ENCODE results near the gene PPP2R3A. TPM values are rescaled to one million over a fixed set of nuclear protein-coding genes. Genes with fewer than 3 reads are reported as not detected.

PPP2R3A gene
- total RNA-seq, 3 donors from 2014 or later (not counting 1 experiment from before 2014, with no cell fraction given), result 0.35 to 0.43 (median 0.40) TPM

GRCh38 chr3:136018876-136019275 is 53.3 kb downstream of the PPP2R3A start:
- no peak overlapping the region for H3K4me3 ChIP-seq (ENCODE audit: low read length)
- 89% methylated on average over 1 of the region's 1 CpG for WGBS (ENCODE audit: insufficient coverage)
- Mint-ChIP-seq H3K27ac (no peak overlapping the region), H3K9me3 (peaks cover 0 to 5% of the 10 kb centered on the region in 2 donors), H3K4me1 (no peaks in the 10 kb centered on the region), H3K4me3 (no peak overlapping the region), H3K36me3 (no peaks in the 10 kb centered on the region), H3K27me3 (ENCODE audit: low read depth in 2 of 2) (peaks cover 19 to 27% of the 10 kb centered on the region in 2 donors)
- ATAC-seq (no peak), DNase-seq (no peak)
- intact Hi-C loops (cut with micrococcal nuclease), result no loop called here
- TF ChIP-seq CTCF (IDR thresholded peaks at IDR 0.05), result no peak
- H3K27ac ChIP-seq (ENCODE audit: low read length), result no peak overlapping the region
- no peaks in the 10 kb centered on the region for H3K9me3 ChIP-seq (ENCODE audit: control insufficient read depth, insufficient read depth, low read length)
- H3K27me3 ChIP-seq (ENCODE audit: control insufficient read depth, insufficient read depth, low read length), result peaks cover 5% of the 10 kb centered on the region
- H3K4me1 ChIP-seq (ENCODE audit: control insufficient read depth, insufficient read depth, low read length), result no peaks in the 10 kb centered on the region
- no peaks in the 10 kb centered on the region for H3K36me3 ChIP-seq (ENCODE audit: control insufficient read depth, insufficient read depth, low read length)

DNA sequence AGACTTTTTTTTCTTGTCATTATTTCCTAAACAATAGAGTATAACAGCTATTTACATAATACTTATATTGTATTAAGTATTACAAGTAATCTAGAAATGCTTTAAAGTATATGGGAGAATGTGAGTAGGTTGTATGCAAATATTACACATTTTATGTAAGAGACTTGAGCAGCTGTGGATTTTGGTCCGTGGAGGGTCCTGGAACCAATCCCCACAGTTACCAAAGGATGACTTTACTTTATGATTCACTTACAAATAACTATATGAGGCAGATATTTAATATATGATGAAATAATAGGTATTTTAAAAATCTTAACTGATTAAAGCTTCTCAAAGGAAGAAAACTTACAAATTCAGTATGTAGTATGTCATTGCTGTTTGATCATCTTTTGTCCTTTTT is 56.3 kb downstream of the PPP2R3A start:
- no peak overlapping the region for H3K4me3 Mint-ChIP-seq
- H3K9me3 Mint-ChIP-seq, result no peaks in the 10 kb centered on the region
- peaks cover 6% of the 10 kb centered on the region for H3K27me3 ChIP-seq (ENCODE audit: control insufficient read depth, insufficient read depth, low read length)
- ATAC-seq (no peak), DNase-seq (no peak)
- no peak for TF ChIP-seq CTCF (IDR thresholded peaks at IDR 0.05)
- no peak overlapping the region for H3K4me3 ChIP-seq (ENCODE audit: low read length)
- H3K9me3 ChIP-seq (ENCODE audit: control insufficient read depth, insufficient read depth, low read length), result no peaks in the 10 kb centered on the region
- H3K27ac ChIP-seq (ENCODE audit: low read length), result no peak overlapping the region
- H3K4me1 Mint-ChIP-seq, result no peaks in the 10 kb centered on the region
- H3K4me1 ChIP-seq (ENCODE audit: control insufficient read depth, insufficient read depth, low read length), result no peaks in the 10 kb centered on the region
- H3K27ac Mint-ChIP-seq, result no peak overlapping the region
- no CpG with 5 or more reads among the region's 1 CpG for WGBS (ENCODE audit: insufficient coverage)
- peaks cover 14 to 15% of the 10 kb centered on the region in 2 donors for H3K27me3 Mint-ChIP-seq (ENCODE audit: low read depth in 2 of 2)
- H3K36me3 Mint-ChIP-seq, result no peaks in the 10 kb centered on the region
- intact Hi-C loops (cut with micrococcal nuclease), result no loop called here
- no peaks in the 10 kb centered on the region for H3K36me3 ChIP-seq (ENCODE audit: control insufficient read depth, insufficient read depth, low read length)

GRCh38 chr3:136022529-136023263 is 57.2 kb downstream of the PPP2R3A start:
- Mint-ChIP-seq H3K27me3 (ENCODE audit: low read depth in 2 of 2) (peaks cover 14 to 15% of the 10 kb centered on the region in 2 donors), H3K9me3 (no peaks in the 10 kb centered on the region), H3K4me1 (no peaks in the 10 kb centered on the region), H3K27ac (no peak overlapping the region), H3K36me3 (no peaks in the 10 kb centered on the region), H3K4me3 (no peak overlapping the region)
- H3K4me1 ChIP-seq (ENCODE audit: control insufficient read depth, insufficient read depth, low read length), result no peaks in the 10 kb centered on the region
- intact Hi-C loops (cut with micrococcal nuclease), result no loop called here
- no peak for DNase-seq
- ATAC-seq, result no peak
- no peaks in the 10 kb centered on the region for H3K36me3 ChIP-seq (ENCODE audit: control insufficient read depth, insufficient read depth, low read length)
- WGBS (ENCODE audit: insufficient coverage), result 98% methylated on average over 4 of the region's 6 CpGs
- no peaks in the 10 kb centered on the region for H3K9me3 ChIP-seq (ENCODE audit: control insufficient read depth, insufficient read depth, low read length)
- no peak overlapping the region for H3K27ac ChIP-seq (ENCODE audit: low read length)
- peaks cover 6% of the 10 kb centered on the region for H3K27me3 ChIP-seq (ENCODE audit: control insufficient read depth, insufficient read depth, low read length)
- no peak for TF ChIP-seq CTCF (IDR thresholded peaks at IDR 0.05)
- H3K4me3 ChIP-seq (ENCODE audit: low read length), result no peak overlapping the region
